ENCODE results near the gene KANSL2.

DNA sequence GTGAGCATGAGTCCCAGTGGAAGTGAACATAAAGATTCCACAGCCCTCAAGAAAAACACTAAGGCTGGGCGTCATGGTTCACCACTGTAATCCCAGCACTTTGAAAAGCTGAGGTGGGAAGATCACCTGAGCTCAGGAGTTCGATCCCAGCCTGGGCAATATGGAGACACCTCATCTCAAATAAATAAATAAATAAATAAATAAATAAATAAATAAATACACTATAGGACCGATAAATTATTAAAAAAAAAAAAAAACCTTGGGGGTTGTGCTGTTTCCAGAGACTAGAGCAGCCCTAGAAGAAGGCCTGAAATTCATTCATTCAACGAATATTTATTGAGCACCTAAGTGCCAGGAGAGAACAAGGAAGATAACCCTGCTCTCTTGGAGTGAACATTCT, 1.5 kb upstream of the KANSL2 start:
- TF ChIP-seq ZFX (CRISPR knock-in tag; IDR thresholded peaks at IDR 0.05): no peak
- TF ChIP-seq GABPB2 (CRISPR knock-in tag; conservative IDR thresholded peaks at IDR 0.05): no peak
- TF ChIP-seq EP300 (IDR thresholded peaks at IDR 0.05; ENCODE audit: low read length): no peak
- TF ChIP-seq ZBTB7A (IDR thresholded peaks at IDR 0.05; ENCODE audit: borderline replicate concordance, control insufficient read depth, low read depth, low read length): no peak
- TF ChIP-seq ZNF134 (CRISPR knock-in tag; conservative IDR thresholded peaks at IDR 0.05): no peak

All from K562 (cell line).